Peyer's patch (tissue), 4 donors: ENCODE measurements around the gene LIF. TPM values are rescaled to one million over a fixed set of nuclear protein-coding genes. Genes with fewer than 3 reads are reported as not detected.

Experiments
- DNase-seq, 3 donors: peaks; one replicate each; pipeline ENCODE4 v3.0.0-alpha.2; 2017 to 2019
- H3K27ac ChIP-seq, 4 donors: fragments of 200-600 bp; sonication (generic); one replicate each; pipeline ENCODE4 v1.5.1; 2016 to 2019
- H3K27me3 ChIP-seq, 2 donors: fragments of 200-600 bp; sonication (generic); one replicate each; pipeline ENCODE4 v1.5.1; 2019
- H3K36me3 ChIP-seq, 3 donors: fragments of 200-600 bp; sonication (generic); one replicate each; pipeline ENCODE4 v1.5.1; 2016 to 2019
- H3K4me1 ChIP-seq, 4 donors: fragments of 200-600 bp; sonication (generic); one replicate each; pipeline ENCODE4 v1.5.1; 2016 to 2019
- H3K4me3 ChIP-seq, 4 donors: fragments of 200-600 bp; sonication (generic); 1 replicate in 3 of 4; 2 replicates in 1 of 4; pipeline ENCODE4 v1.5.1; 2016 to 2019; ENCODE audit warnings: mild to moderate bottlenecking in 1 of 4
- H3K9me3 ChIP-seq, 4 donors: fragments of 200-600 bp; sonication (generic); one replicate each; pipeline ENCODE4 v1.5.1; 2016 to 2019; ENCODE audit warnings: mild to moderate bottlenecking in 1 of 4
- CTCF ChIP-seq, 6 experiments: fragments of 450-650 bp in 4 of 6; fragments of 200-600 bp in 2 of 6; sonication (generic) in 1 of 6; IDR thresholded peaks; one replicate each; pipeline ENCODE4 v1.5.1; 2017 to 2019; ENCODE audit warnings: antibody characterized with exemption in 6 of 6, mild to moderate bottlenecking in 3 of 6, moderate library complexity in 1 of 6
- POLR2A ChIP-seq, 2 donors: fragments of 450-650 bp; IDR thresholded peaks; one replicate each; pipeline ENCODE4 v1.5.1; 2017; ENCODE audit warnings: antibody characterized with exemption in 2 of 2, mild to moderate bottlenecking in 2 of 2, moderate library complexity in 2 of 2
- total RNA-seq, 4 donors: library from RNA; depleted of rRNA; stranded (reverse); fragments of >200 nt; gene quantifications; one replicate each; pipeline ENCODE4 v1.1.0, GENCODE V29; 2016

Gene LIF
- total RNA-seq, 4 donors from 2014 or later = 7.4 to 19.3 (median 10.6) TPM

- no peaks in the 10 kb centered on the region for H3K4me1 ChIP-seq
Observed at GRCh38 chr22:30211124-30211820, 35.3 kb downstream of the LIF start.

GRCh38 chr22:30210235-30210909 is 36.2 kb downstream of the LIF start:
- no peak overlapping the region for H3K27ac ChIP-seq
- TF ChIP-seq CTCF (IDR thresholded peaks at IDR 0.05) (no peak), POLR2A (IDR thresholded peaks at IDR 0.05) (no peak)
- H3K4me1 ChIP-seq = no peaks in the 10 kb centered on the region
- no peak overlapping the region for H3K4me3 ChIP-seq
- no peaks in the 10 kb centered on the region for H3K9me3 ChIP-seq
- no peak for DNase-seq
- no peaks in the 10 kb centered on the region for H3K27me3 ChIP-seq
- no peaks in the 10 kb centered on the region for H3K36me3 ChIP-seq

More at GRCh38 chr22:30211124-30211820, 35.3 kb downstream of the LIF start:
- Histone ChIP-seq H3K27me3 (no peaks in the 10 kb centered on the region), H3K36me3 (no peaks in the 10 kb centered on the region), H3K27ac (no peak overlapping the region), H3K4me3 (no peak overlapping the region), H3K9me3 (no peaks in the 10 kb centered on the region)
- DNase-seq = no peak
- TF ChIP-seq CTCF (IDR thresholded peaks at IDR 0.05) (no peak), POLR2A (IDR thresholded peaks at IDR 0.05) (no peak)

GRCh38 chr22:30209642-30210041 is 36.9 kb downstream of the LIF start:
- Histone ChIP-seq H3K4me1 (peaks cover 0 to 4% (median 0%) of the 10 kb centered on the region in 4 donors), H3K4me3 (no peak overlapping the region), H3K27ac (peak overlapping the region in 2 of 4 donors; percentile 44 to 73), H3K9me3 (no peaks in the 10 kb centered on the region), H3K27me3 (no peaks in the 10 kb centered on the region), H3K36me3 (no peaks in the 10 kb centered on the region)
- TF ChIP-seq CTCF (IDR thresholded peaks at IDR 0.05) (no peak), POLR2A (IDR thresholded peaks at IDR 0.05) (no peak)
- DNase-seq = no peak

- Histone ChIP-seq H3K9me3 (no peaks in the 10 kb centered on the region), H3K4me1 (peaks cover 0 to 8% (median 0%) of the 10 kb centered on the region in 4 donors), H3K27ac (peak overlapping the region in 3 of 4 donors; percentile 22 to 73 (median 44)), H3K27me3 (no peaks in the 10 kb centered on the region), H3K4me3 (no peak overlapping the region), H3K36me3 (no peaks in the 10 kb centered on the region)
- DNase-seq = peak in 1 of 3 donors; percentile 69
- TF ChIP-seq POLR2A (IDR thresholded peaks at IDR 0.05) (no peak), CTCF (IDR thresholded peaks at IDR 0.05) (no peak)
Observed at GRCh38 chr22:30208631-30209603, 37.6 kb downstream of the LIF start.

- Histone ChIP-seq H3K36me3 (no peaks in the 10 kb centered on the region), H3K9me3 (no peaks in the 10 kb centered on the region), H3K4me1 (peaks cover 0 to 19% (median 0%) of the 10 kb centered on the region in 4 donors), H3K27me3 (no peaks in the 10 kb centered on the region), H3K27ac (peak overlapping the region in 1 of 4 donors; percentile 25), H3K4me3 (no peak overlapping the region)
- peak in 1 of 3 donors; percentile 50 for DNase-seq
- no peak for TF ChIP-seq CTCF (IDR thresholded peaks at IDR 0.05)
- no peak for TF ChIP-seq POLR2A (IDR thresholded peaks at IDR 0.05)
Observed at GRCh38 chr22:30206944-30207343, 39.6 kb downstream of the LIF start.
